ENCODE measurements around the gene EDAR. TPM values are rescaled to one million over a fixed set of nuclear protein-coding genes. Genes with fewer than 3 reads are reported as not detected.

Gene EDAR
- total and polyA plus RNA-seq, 5 experiments from 2014 or later: 2.8 to 11.8 (median 10.5) TPM

- peak overlapping the region in 1 of 10 donors; percentile 26 for H3K27ac Mint-ChIP-seq
- POLR2A ChIA-PET: interaction anchor here (0.6 kb wide), 1 partner anchor 177 kb away, joined by 3 read pairs; no protein-coding TSS in a partner anchor
- peaks cover 64 to 88% (median 77%) of the 10 kb centered on the region in 3 donors for H3K36me3 Mint-ChIP-seq
- no peak for DNase-seq
- peaks cover 0 to 4% (median 0%) of the 10 kb centered on the region in 4 donors for H3K4me1 Mint-ChIP-seq
- H3K27me3 Mint-ChIP-seq: no peaks in the 10 kb centered on the region
- ATAC-seq: no peak
- H3K9me3 Mint-ChIP-seq: peaks cover 0 to 58% (median 26%) of the 10 kb centered on the region in 9 donors
- H3K4me3 Mint-ChIP-seq: no peak overlapping the region
Measured at GRCh38 chr2:108894766-108895165, 94.3 kb downstream of the EDAR start.

- DNase-seq: no peak
- POLR2A ChIA-PET: no interaction called here
- Mint-ChIP-seq H3K4me1 (peaks cover 0 to 4% (median 0%) of the 10 kb centered on the region in 4 donors), H3K4me3 (no peak overlapping the region), H3K36me3 (peaks cover 62 to 83% (median 69%) of the 10 kb centered on the region in 3 donors), H3K9me3 (peaks cover 10 to 73% (median 40%) of the 10 kb centered on the region in 9 donors), H3K27me3 (no peaks in the 10 kb centered on the region), H3K27ac (no peak overlapping the region)
- ATAC-seq: no peak
Measured at GRCh38 chr2:108893277-108893676, 95.7 kb downstream of the EDAR start.

GRCh38 chr2:108889907-108890306, 99.1 kb downstream of the EDAR start:
- DNase-seq: no peak
- Mint-ChIP-seq H3K36me3 (peaks cover 29 to 71% (median 58%) of the 10 kb centered on the region in 3 donors), H3K27ac (no peak overlapping the region), H3K27me3 (no peaks in the 10 kb centered on the region), H3K4me3 (no peak overlapping the region), H3K9me3 (peaks cover 22 to 91% (median 62%) of the 10 kb centered on the region in 9 donors), H3K4me1 (peaks cover 0 to 4% (median 0%) of the 10 kb centered on the region in 4 donors)
- ATAC-seq: no peak
- POLR2A ChIA-PET: no interaction called here

GRCh38 chr2:108884619-108885018, 104.4 kb downstream of the EDAR start:
- Mint-ChIP-seq H3K36me3 (peaks cover 0 to 65% (median 29%) of the 10 kb centered on the region in 3 donors), H3K4me3 (no peak overlapping the region), H3K4me1 (no peaks in the 10 kb centered on the region), H3K27ac (no peak overlapping the region), H3K9me3 (peaks cover 13 to 87% (median 59%) of the 10 kb centered on the region in 9 donors), H3K27me3 (no peaks in the 10 kb centered on the region)
- no peak for ATAC-seq
- DNase-seq: no peak
- POLR2A ChIA-PET: no interaction called here

- peaks cover 8 to 37% (median 24%) of the 10 kb centered on the region in 3 donors for H3K36me3 Mint-ChIP-seq
- DNase-seq: no peak
- no peak overlapping the region for H3K27ac Mint-ChIP-seq
- no peak overlapping the region for H3K4me3 Mint-ChIP-seq
- ATAC-seq: no peak
- H3K27me3 Mint-ChIP-seq: no peaks in the 10 kb centered on the region
- POLR2A ChIA-PET: no interaction called here
- no peaks in the 10 kb centered on the region for H3K4me1 Mint-ChIP-seq
- peaks cover 6 to 40% (median 28%) of the 10 kb centered on the region in 9 donors for H3K9me3 Mint-ChIP-seq
Measured at GRCh38 chr2:108878276-108878675, 110.7 kb downstream of the EDAR start.

GRCh38 chr2:108877506-108877905, 111.5 kb downstream of the EDAR start:
- Mint-ChIP-seq H3K9me3 (peaks cover 4 to 34% (median 23%) of the 10 kb centered on the region in 9 donors), H3K4me1 (no peaks in the 10 kb centered on the region), H3K27me3 (no peaks in the 10 kb centered on the region), H3K4me3 (no peak overlapping the region), H3K36me3 (peaks cover 8 to 35% (median 16%) of the 10 kb centered on the region in 3 donors), H3K27ac (no peak overlapping the region)
- ATAC-seq: no peak
- POLR2A ChIA-PET: no interaction called here
- no peak for DNase-seq

GRCh38 chr2:108870069-108870644, 118.9 kb downstream of the EDAR start:
- no peak overlapping the region for H3K4me3 Mint-ChIP-seq
- peaks cover 11 to 32% (median 21%) of the 10 kb centered on the region in 9 donors for H3K9me3 Mint-ChIP-seq
- H3K36me3 Mint-ChIP-seq: peaks cover 19 to 61% (median 23%) of the 10 kb centered on the region in 3 donors
- DNase-seq (no peak), ATAC-seq (no peak)
- no peak overlapping the region for H3K27ac Mint-ChIP-seq
- H3K27me3 Mint-ChIP-seq: no peaks in the 10 kb centered on the region
- POLR2A ChIA-PET: no interaction called here
- H3K4me1 Mint-ChIP-seq: peaks cover 0 to 2% (median 0%) of the 10 kb centered on the region in 4 donors

- peaks cover 0 to 2% (median 0%) of the 10 kb centered on the region in 4 donors for H3K4me1 Mint-ChIP-seq
- H3K36me3 Mint-ChIP-seq: peaks cover 19 to 59% (median 23%) of the 10 kb centered on the region in 3 donors
- H3K27me3 Mint-ChIP-seq: no peaks in the 10 kb centered on the region
- DNase-seq (no peak), ATAC-seq (no peak)
- peak overlapping the region in 1 of 10 donors; percentile 41 for H3K4me3 Mint-ChIP-seq
- peaks cover 11 to 32% (median 21%) of the 10 kb centered on the region in 9 donors for H3K9me3 Mint-ChIP-seq
- POLR2A ChIA-PET: no interaction called here
- no peak overlapping the region for H3K27ac Mint-ChIP-seq
Measured at GRCh38 chr2:108869542-108869941, 119.5 kb downstream of the EDAR start.

GRCh38 chr2:108868911-108869310, 120.1 kb downstream of the EDAR start:
- peaks cover 0 to 2% (median 0%) of the 10 kb centered on the region in 4 donors for H3K4me1 Mint-ChIP-seq

GRCh38 chr2:108866041-108866440, 123.0 kb downstream of the EDAR start:
- Mint-ChIP-seq H3K27ac (no peak overlapping the region), H3K9me3 (peaks cover 10 to 24% (median 19%) of the 10 kb centered on the region in 9 donors)

More at GRCh38 chr2:108868911-108869310, 120.1 kb downstream of the EDAR start:
- Mint-ChIP-seq H3K9me3 (peaks cover 11 to 32% (median 21%) of the 10 kb centered on the region in 9 donors), H3K4me3 (no peak overlapping the region), H3K27me3 (no peaks in the 10 kb centered on the region), H3K27ac (no peak overlapping the region), H3K36me3 (peaks cover 19 to 54% (median 21%) of the 10 kb centered on the region in 3 donors)
- POLR2A ChIA-PET: interaction anchor here (0.7 kb wide), 1 partner anchor 364 kb away, joined by 3 read pairs; no protein-coding TSS in a partner anchor
- ATAC-seq: no peak
- DNase-seq: no peak

GRCh38 chr2:108858894-108859293, 130.1 kb downstream of the EDAR start:
- Mint-ChIP-seq H3K27ac (no peak overlapping the region), H3K9me3 (no peaks in the 10 kb centered on the region), H3K36me3 (peaks cover 0 to 10% (median 4%) of the 10 kb centered on the region in 3 donors), H3K27me3 (no peaks in the 10 kb centered on the region), H3K4me3 (no peak overlapping the region), H3K4me1 (peaks cover 0 to 3% (median 0%) of the 10 kb centered on the region in 4 donors)
- ATAC-seq (no peak), DNase-seq (no peak)
- POLR2A ChIA-PET: no interaction called here

More at GRCh38 chr2:108866041-108866440, 123.0 kb downstream of the EDAR start:
- H3K36me3 Mint-ChIP-seq: peaks cover 19 to 48% (median 19%) of the 10 kb centered on the region in 3 donors
- peaks cover 0 to 2% (median 0%) of the 10 kb centered on the region in 4 donors for H3K4me1 Mint-ChIP-seq
- POLR2A ChIA-PET: no interaction called here
- DNase-seq (no peak), ATAC-seq (no peak)
- no peaks in the 10 kb centered on the region for H3K27me3 Mint-ChIP-seq
- H3K4me3 Mint-ChIP-seq: no peak overlapping the region

- ATAC-seq (peak; percentile 89 to 94), DNase-seq (peak in 4 of 10 donors; percentile 1 to 61 (median 46))
- H3K36me3 Mint-ChIP-seq: peaks cover 0 to 20% (median 12%) of the 10 kb centered on the region in 3 donors
- POLR2A ChIA-PET: interaction anchor here (0.6 kb wide), 1 partner anchor 203 kb away, joined by 3 read pairs; no protein-coding TSS in a partner anchor
- peaks cover 0 to 3% (median 0%) of the 10 kb centered on the region in 4 donors for H3K4me1 Mint-ChIP-seq
- H3K9me3 Mint-ChIP-seq: no peaks in the 10 kb centered on the region
- H3K27ac Mint-ChIP-seq: no peak overlapping the region
- H3K4me3 Mint-ChIP-seq: no peak overlapping the region
- no peaks in the 10 kb centered on the region for H3K27me3 Mint-ChIP-seq
Measured at GRCh38 chr2:108855194-108855593, 133.8 kb downstream of the EDAR start.

GRCh38 chr2:108854484-108854883, 134.5 kb downstream of the EDAR start:
- no peaks in the 10 kb centered on the region for H3K27me3 Mint-ChIP-seq
- peaks cover 0 to 22% (median 15%) of the 10 kb centered on the region in 3 donors for H3K36me3 Mint-ChIP-seq
- no peak for ATAC-seq
- H3K4me3 Mint-ChIP-seq: no peak overlapping the region
- no peaks in the 10 kb centered on the region for H3K9me3 Mint-ChIP-seq
- H3K4me1 Mint-ChIP-seq: peaks cover 0 to 3% (median 0%) of the 10 kb centered on the region in 4 donors
- POLR2A ChIA-PET: no interaction called here
- DNase-seq: no peak
- H3K27ac Mint-ChIP-seq: no peak overlapping the region
